GM19438 (cell line): ENCODE measurements around the gene TNFRSF4.
"Not testable (repeated sequence)": the region's sequence is repeated elsewhere in the genome, so short reads cannot be mapped to it uniquely, and the experiment has no call there.

ENCODE experiments used
- ATAC-seq: cut with Tn5 transposase; IDR thresholded peaks from one replicate; pipeline ENCODE4 v1.9.1; 2021; ENCODE audit warnings: low read depth; ENCODE audit not compliant: unreplicated experiment

TNFRSF4 gene

DNA sequence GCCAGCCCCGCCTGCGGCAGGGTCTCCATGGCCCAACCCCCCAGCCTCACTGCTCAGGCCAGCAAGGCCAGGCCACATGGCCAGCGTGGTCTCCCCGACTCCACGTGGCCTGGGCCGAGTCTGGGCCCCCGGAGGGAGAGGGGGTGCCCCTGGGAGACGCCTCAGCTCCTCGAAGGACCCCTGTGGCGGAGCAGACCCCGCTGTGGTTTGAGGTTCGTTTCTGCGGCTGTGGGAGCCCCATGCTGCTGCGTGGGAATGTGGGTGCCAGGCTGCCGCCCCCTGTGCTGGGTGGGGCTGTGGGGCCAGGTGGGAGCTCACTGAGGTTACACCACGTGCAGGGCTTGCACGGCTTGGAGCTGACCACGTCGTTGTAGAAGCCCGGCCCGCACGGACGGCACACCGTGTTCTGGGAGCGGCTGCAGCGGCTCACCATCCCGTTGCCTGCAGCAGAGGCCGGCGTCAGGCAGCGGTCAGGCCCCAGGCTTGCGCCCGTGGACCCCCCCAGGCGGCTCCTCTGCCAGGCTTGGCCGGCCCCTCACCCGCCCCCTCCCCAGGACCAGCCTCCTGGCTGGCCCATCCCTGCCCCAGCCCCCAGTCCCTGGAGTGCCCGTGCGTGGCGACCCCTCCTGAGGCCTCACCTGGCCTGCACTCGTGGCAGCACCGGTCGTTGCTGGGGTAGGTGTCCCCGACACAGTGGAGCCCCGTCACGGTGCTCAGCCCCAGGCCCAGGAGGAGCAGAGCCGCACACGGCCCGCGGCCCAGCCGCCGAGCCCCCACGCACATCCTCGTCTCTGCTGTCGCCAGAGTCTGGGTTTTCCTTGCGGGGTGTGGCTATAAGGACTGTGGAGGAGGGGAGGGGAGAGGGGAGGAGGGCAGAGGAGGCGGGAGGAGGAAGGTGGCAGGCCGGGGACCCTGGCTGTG, at the start of gene TNFRSF4:
TNFRSF4 (minus strand) TSS at position 809 of the 921 bp plus-strand sequence; CDS start at position 783, 26 bp downstream.
- no peak for ATAC-seq

DNA sequence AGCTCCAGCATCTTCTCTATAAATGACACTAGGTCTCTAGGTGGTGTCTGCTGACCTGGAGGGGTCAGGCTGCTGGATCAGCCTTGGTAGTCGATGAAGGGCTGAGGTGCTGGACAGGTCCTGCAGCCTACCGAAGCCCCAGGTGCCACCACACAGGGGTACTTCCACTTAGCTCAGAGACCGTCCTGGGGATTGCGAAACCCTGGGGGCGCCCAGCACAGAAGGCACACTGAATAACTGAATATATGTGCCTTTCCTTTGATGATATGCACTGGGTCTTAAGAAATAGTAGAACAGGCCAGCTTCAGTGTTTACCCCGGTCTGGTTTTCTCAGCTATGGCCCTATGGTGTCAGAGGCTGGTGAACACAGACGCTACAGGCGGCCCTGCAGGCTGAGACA, 48.8 kb upstream of the TNFRSF4 start:
- no peak for ATAC-seq

DNA sequence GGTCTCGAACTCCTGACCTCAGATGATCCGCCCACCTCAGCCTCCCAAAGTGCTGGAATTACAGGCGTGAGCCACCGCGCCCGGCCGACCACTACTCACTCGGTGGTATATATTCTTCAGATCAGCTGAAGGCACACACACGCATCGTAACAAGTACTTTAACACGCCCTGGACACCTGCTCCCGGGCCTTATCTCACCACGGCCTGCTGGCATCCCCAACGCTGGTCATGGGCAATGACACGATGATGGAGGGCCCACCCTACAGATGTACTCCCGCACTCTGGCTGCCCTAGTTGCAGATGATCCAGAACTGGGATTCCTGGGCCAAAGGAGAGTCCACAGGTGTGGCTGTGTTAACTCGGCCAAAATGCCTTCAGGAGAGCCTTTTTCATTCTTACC, 48.1 kb upstream of the TNFRSF4 start:
- ATAC-seq: no peak

GRCh38 chr1:1260843-1261560, 47.0 kb upstream of the TNFRSF4 start:
- ATAC-seq: no peak

DNA sequence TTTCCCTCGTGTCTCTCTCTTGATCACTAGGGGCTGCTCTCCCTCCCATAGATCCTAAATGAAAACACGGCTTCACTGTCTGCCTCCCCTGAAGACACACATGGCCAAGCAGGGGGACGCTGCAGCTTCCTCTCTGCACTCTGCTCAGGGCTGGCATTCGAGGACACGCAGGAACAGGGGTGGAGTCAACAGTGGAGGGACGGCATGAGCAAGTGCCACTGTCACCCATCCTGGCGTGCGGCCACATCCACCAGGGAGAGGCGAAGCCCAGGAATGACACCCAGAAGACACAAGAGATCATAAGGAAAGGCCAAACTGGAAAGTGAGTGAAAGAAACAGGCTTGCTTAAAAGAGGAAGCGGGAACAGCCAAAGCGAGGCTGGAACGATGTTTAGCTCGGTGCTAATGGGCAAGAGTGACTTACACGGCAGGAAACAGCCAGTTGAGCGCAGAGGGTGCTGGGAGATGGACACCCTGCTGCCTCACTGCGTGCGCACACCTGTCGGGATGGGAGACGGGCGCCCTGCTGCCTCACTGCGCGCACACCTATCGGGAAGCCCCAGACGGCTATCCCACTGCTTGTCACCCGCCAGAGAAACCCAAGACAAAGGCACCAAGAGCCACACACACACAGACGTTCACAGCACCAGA, 46.1 kb upstream of the TNFRSF4 start:
- no peak for ATAC-seq

DNA sequence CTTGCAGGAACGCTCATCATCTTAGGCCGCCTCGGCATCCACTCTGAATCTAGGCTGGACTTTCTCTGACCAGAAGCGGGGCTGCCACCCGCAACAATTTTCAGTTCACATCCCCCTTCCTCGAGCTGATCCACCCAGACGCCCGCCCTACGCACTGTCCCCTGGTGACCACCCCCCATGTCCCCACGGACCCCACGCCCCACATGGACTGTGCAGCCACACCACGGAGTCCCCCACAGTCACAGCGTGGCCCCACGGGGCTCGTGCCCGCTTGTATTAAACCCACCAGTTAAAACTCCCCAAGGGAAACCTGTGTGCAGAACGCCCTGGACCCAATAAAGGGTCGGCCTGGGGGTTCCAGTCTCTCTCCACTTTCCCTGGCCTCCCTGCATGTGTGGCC, 45.6 kb upstream of the TNFRSF4 start:
- ATAC-seq: no peak

DNA sequence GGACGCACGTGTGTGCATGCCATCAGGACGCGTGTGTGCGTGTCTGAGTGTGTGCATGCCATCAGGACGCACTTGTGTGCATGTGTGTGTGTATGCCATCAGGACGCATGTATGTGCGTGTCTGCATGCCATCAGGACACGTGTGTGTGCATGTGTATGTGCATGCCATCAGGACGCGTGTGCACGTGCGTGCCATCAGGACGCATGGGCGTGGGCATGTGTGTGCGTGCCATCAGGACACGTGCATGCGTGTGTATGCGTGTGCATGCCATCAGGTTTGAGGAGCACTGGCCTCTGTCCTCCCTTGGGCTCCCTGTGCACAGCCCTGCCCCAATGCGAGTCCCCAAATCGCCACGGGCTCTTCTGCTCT, 45.2 kb upstream of the TNFRSF4 start:
- ATAC-seq: no peak

GRCh38 chr1:1256956-1257871, 43.3 kb upstream of the TNFRSF4 start:
- no peak for ATAC-seq

- no peak for ATAC-seq
Observed at GRCh38 chr1:1255611-1256010, 41.7 kb upstream of the TNFRSF4 start.

- no peak for ATAC-seq
Observed at GRCh38 chr1:1255078-1255477, 41.1 kb upstream of the TNFRSF4 start.

- no peak for ATAC-seq
Observed at GRCh38 chr1:1254667-1254998, 40.7 kb upstream of the TNFRSF4 start.

GRCh38 chr1:1253972-1254666, 40.2 kb upstream of the TNFRSF4 start:
- no peak for ATAC-seq

DNA sequence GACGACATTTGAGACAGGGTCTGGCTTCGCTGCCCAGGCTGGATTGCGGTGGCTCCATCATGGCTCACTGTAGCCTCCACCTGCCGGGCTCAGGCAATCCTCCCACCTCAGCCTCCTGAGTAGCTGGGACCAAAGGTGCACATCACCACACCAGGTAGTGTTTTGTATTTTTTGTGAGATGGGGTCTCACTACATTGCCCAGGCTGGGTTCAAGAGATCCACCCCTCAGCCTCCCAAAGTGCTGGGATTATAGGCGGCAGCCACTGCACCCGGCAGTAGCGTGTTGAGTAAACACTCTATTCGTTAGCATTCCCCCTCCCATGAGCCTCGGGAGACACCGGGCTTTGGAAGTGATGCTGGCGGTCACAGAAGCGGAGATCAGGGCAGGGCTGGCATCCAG, 39.4 kb upstream of the TNFRSF4 start:
- no peak for ATAC-seq

DNA sequence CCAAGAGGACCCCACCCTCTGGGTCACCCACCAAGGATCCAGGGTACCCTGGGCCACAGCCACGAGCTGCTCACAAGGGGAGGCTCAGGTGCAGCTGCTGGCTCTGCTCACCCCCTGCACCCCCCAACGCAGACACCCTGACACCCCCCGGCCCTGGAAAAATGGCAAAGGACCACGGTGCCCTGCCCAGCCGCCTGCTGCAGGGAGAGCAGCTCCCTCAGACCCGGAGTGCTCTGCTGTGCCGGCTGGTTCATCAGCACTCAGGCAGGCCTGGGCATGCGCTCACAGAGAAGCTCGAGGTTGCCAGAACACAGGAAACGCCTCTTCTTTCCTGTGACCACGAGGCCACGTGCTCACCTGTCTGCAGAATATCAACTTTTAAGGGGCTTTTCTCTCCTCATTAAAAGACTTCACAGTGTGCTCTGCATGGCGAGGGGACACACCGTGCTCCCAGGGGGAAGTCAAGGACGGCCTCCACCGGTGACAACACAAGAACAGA, 36.9 kb upstream of the TNFRSF4 start:
- ATAC-seq: no peak

DNA sequence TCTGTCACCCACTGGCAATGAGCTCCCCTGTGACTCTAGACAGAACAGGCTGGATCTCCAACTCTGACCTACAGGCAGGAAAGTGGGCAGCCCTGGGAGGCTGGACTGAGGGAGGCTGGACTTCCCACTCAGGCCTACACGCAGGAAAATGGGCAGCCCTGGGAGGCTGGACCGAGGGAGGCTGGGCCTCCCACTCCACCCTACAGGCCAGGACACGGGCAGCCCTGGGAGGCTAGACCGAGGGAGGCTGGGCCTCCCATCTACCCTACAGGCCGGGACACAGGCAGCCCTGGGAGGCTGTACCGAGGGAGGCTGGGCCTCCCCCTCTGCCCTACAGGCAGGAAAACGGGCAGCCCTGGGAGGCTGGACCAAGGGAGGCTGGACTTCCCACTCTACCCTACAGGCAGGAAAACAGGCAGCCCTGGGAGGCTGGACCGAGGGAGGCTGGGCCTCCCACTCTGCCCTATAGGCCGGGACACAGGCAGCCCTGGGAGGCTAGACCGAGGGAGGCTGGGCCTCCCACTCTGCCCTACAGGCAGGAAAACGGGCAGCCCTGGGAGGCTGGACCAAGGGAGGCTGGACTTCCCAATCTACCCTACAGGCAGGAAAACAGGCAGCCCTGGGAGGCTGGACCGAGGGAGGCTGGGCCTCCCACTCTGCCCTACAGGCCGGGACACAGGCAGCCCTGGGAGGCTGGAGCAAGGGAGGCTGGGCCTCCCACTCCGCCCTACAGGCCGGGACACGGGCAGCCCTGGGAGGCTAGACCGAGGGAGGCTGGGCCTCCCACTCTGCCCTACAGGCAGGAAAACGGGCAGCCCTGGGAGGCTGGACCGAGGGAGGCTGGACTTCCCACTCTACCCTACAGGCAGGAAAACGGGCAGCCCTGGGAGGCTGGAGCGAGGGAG, 34.3 kb upstream of the TNFRSF4 start:
- not testable (repeated sequence) for ATAC-seq

DNA sequence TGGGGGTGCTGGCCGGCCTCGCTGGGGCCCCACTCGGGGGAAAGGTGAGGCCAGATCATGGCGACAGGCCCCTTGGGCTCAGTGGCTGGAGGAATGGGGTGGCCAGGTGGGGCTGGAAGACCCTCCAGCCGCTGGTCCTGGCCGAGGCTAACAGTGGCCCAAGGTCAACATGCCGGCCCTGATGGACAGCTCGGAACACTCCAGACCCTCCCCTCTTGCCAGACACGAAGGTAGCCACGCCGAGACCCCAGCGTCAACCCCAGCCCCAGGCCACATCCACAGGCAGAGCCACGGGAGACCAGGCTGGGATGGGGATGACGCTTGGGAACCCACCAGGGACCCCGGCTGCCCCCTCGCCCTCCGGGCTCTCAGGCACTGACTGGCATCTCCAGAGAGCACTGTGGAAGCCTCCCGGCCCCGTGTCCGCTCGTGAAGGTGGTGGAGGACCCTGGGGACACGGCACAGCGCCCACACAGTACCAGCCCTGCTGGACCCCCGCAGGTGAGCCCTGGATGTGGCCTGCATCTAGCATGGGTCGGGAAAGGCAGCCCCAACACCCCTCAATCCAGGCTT, 33.5 kb upstream of the TNFRSF4 start:
- ATAC-seq: no peak

- ATAC-seq: no peak
Observed at GRCh38 chr1:1246577-1247340, 32.8 kb upstream of the TNFRSF4 start, which contains the start of gene C1QTNF12. C1QTNF12 (minus strand) TSS chr1:1246722; CDS start chr1:1246690, 32 bp downstream.
